ENCODE results near the gene WBP2NL.

Gene WBP2NL

DNA sequence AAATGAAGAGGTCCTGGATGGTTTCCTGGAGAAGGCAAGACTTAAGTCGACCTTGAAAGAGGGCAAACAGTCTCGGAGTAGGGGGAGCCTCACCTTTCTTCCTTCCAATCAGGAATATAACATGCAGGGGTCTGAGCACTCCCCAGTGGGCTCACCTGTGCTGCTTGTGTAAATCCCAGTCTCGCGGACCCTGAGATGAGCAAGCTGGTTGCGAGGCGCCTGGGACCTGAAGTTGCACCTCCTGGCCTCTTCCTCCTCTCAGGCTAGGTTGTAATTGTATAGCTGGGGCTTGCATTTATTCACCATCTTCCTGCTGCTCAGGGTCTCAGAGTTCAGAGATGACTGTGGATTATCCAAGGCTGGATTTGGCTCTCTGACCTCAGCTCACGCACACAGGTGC is 7.5 kb upstream of the WBP2NL start:
- Histone ChIP-seq H3K4me2 (ENCODE audit: low read depth, low read length, poor library complexity, severe bottlenecking) (no peak overlapping the region), H3K36me3 (ENCODE audit: insufficient read depth, low read length) (no peaks in the 10 kb centered on the region)

DNA sequence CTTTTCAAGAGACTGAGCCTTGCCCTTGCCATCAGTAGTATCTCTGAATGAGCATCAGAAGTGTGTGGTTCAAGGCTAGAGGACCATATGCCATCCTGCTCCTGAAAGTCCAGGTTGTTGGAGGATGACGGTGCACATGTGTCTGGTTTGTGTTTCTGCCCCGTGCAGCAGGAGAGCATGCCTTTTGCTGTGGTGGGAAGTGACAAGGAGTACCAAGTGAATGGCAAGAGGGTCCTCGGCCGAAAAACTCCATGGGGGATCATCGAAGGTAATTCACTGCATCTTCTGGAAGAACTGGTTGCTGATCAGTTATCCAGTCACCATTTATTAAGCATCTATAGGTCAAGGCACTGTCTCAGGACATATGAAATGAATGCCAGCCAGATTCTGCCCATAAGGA is 6.1 kb upstream of the WBP2NL start:
- H3K27me3 ChIP-seq (ENCODE audit: insufficient read depth, low read length, poor library complexity, severe bottlenecking): no peaks in the 10 kb centered on the region
- no peaks in the 10 kb centered on the region for H3F3A ChIP-seq (ENCODE audit: low read depth)
- no peak overlapping the region for H3K4me3 ChIP-seq (ENCODE audit: low read length, poor library complexity, severe bottlenecking)
- H3K79me2 ChIP-seq (ENCODE audit: insufficient read depth, low read length): no peaks in the 10 kb centered on the region
- no peaks in the 10 kb centered on the region for H3K9me3 ChIP-seq (ENCODE audit: insufficient read depth, low read depth, low read length)
- no peak overlapping the region for H3K9ac ChIP-seq (ENCODE audit: low read depth, low read length, poor library complexity, severe bottlenecking)
- H4K20me1 ChIP-seq (ENCODE audit: insufficient read depth, low read length, poor library complexity, severe bottlenecking): no peaks in the 10 kb centered on the region
- no peak overlapping the region for H2AFZ ChIP-seq (ENCODE audit: low read length)
- H3K9me2 ChIP-seq (replicated peaks; ENCODE audit: low read depth, low read length): no peaks in the 10 kb centered on the region
- TF ChIP-seq EZH2phosphoT487 (IDR thresholded peaks at IDR 0.05; ENCODE audit: borderline replicate concordance) (no peak), CTCF (conservative IDR thresholded peaks at IDR 0.05; ENCODE audit: low read length) (no peak)
- H3K4me1 ChIP-seq (ENCODE audit: insufficient read depth, low read length, poor library complexity, severe bottlenecking): no peaks in the 10 kb centered on the region
- H3K4me2 ChIP-seq (ENCODE audit: low read depth, low read length, poor library complexity, severe bottlenecking): no peak overlapping the region
- H3K36me3 ChIP-seq (ENCODE audit: insufficient read depth, low read length): no peaks in the 10 kb centered on the region

More for the DNA sequence above, 7.5 kb upstream of the WBP2NL start:
- H2AFZ ChIP-seq (ENCODE audit: low read length): no peak overlapping the region
- no peaks in the 10 kb centered on the region for H3K4me1 ChIP-seq (ENCODE audit: insufficient read depth, low read length, poor library complexity, severe bottlenecking)
- no peak overlapping the region for H3K9ac ChIP-seq (ENCODE audit: low read depth, low read length, poor library complexity, severe bottlenecking)
- no peaks in the 10 kb centered on the region for H4K20me1 ChIP-seq (ENCODE audit: insufficient read depth, low read length, poor library complexity, severe bottlenecking)
- H3K27me3 ChIP-seq (ENCODE audit: insufficient read depth, low read length, poor library complexity, severe bottlenecking): no peaks in the 10 kb centered on the region
- H3K4me3 ChIP-seq (ENCODE audit: low read length, poor library complexity, severe bottlenecking): no peak overlapping the region
- TF ChIP-seq EZH2phosphoT487 (IDR thresholded peaks at IDR 0.05; ENCODE audit: borderline replicate concordance) (no peak), CTCF (conservative IDR thresholded peaks at IDR 0.05; ENCODE audit: low read length) (no peak)
- no peaks in the 10 kb centered on the region for H3K9me3 ChIP-seq (ENCODE audit: insufficient read depth, low read depth, low read length)
- no peaks in the 10 kb centered on the region for H3F3A ChIP-seq (ENCODE audit: low read depth)
- H3K9me2 ChIP-seq (replicated peaks; ENCODE audit: low read depth, low read length): no peaks in the 10 kb centered on the region
- no peaks in the 10 kb centered on the region for H3K79me2 ChIP-seq (ENCODE audit: insufficient read depth, low read length)

GRCh38 chr22:41995211-41995610 is 3.4 kb upstream of the WBP2NL start:
- no peak for TF ChIP-seq CTCF (conservative IDR thresholded peaks at IDR 0.05; ENCODE audit: low read length)
- TF ChIP-seq EZH2phosphoT487 (IDR thresholded peaks at IDR 0.05; ENCODE audit: borderline replicate concordance): no peak
- no peaks in the 10 kb centered on the region for H3K27me3 ChIP-seq (ENCODE audit: insufficient read depth, low read length, poor library complexity, severe bottlenecking)
- no peaks in the 10 kb centered on the region for H3K9me2 ChIP-seq (replicated peaks; ENCODE audit: low read depth, low read length)
- no peaks in the 10 kb centered on the region for H4K20me1 ChIP-seq (ENCODE audit: insufficient read depth, low read length, poor library complexity, severe bottlenecking)
- H3K36me3 ChIP-seq (ENCODE audit: insufficient read depth, low read length): no peaks in the 10 kb centered on the region
- H3K9me3 ChIP-seq (ENCODE audit: insufficient read depth, low read depth, low read length): no peaks in the 10 kb centered on the region
- no peaks in the 10 kb centered on the region for H3K79me2 ChIP-seq (ENCODE audit: insufficient read depth, low read length)
- H3F3A ChIP-seq (ENCODE audit: low read depth): no peaks in the 10 kb centered on the region
- no peak overlapping the region for H3K4me2 ChIP-seq (ENCODE audit: low read depth, low read length, poor library complexity, severe bottlenecking)
- no peaks in the 10 kb centered on the region for H3K4me1 ChIP-seq (ENCODE audit: insufficient read depth, low read length, poor library complexity, severe bottlenecking)
- no peak overlapping the region for H2AFZ ChIP-seq (ENCODE audit: low read length)
- no peak overlapping the region for H3K4me3 ChIP-seq (ENCODE audit: low read length, poor library complexity, severe bottlenecking)
- no peak overlapping the region for H3K9ac ChIP-seq (ENCODE audit: low read depth, low read length, poor library complexity, severe bottlenecking)
